ENCODE data around the gene GEMIN7. TPM values are rescaled to one million over a fixed set of nuclear protein-coding genes. Genes with fewer than 3 reads are reported as not detected.

GEMIN7 gene
- total RNA-seq, 1 donor from 2014 or later = 35.2 TPM

DNA sequence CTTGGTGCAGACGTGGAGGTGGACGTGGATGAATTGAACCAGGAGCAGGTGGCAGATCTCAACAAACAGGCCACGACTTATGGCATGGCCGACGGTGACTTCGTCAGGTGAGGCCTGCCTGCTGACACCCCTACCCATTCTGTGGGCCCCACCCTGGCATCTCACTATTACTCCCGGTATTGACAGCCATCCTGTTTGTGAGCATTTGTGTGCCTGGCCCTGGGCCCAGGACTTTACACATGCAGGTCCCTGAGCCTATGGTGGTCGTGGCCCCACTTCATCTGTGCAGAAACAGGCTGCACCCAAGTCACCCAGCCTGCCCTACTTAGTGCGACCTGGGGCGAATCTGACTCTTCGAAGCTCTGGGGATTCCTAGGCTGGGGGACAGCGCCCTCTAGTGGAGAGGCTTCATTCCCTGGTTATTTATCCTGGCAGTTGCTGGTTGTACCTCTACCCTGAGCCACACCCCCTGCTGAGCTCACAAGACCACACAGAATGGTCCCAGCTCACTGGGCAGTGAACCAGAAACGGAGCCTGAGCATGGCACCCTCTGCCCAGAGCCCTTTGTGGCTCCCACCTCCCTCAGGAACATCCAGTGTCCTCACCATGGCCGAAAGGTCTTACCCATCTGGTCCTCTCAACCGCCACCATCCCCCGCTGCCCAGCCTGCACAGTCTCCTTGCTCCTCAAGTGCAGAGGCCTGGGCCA, 19.6 kb upstream of the GEMIN7 start:
- intact Hi-C loops (cut with micrococcal nuclease) = loop anchor here (1.0 to 2.0 kb wide), 7 partner anchors 19 to 156 kb away; partner anchors contain the start of genes CLASRP and GEMIN7

DNA sequence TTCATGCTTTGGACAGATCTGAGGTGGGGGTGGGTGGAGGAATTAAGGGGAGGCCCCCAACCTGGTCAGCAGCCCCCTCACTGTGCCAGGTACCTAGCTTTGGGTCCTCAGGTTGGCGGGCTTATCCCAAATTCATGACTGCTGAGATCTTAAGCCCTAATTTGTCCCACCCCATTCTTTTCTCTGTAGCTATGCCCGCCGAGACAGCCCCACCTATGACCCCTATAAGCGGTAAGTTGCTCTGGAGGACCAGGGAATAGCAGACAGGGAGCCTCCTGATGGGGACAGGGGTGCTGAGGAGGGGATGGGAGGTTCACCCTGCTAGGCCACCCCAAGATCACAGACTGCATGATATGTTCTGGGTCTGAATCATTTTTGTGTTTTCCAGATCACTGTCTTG, 17.1 kb upstream of the GEMIN7 start:
- intact Hi-C loops (cut with micrococcal nuclease) = no loop called here

DNA sequence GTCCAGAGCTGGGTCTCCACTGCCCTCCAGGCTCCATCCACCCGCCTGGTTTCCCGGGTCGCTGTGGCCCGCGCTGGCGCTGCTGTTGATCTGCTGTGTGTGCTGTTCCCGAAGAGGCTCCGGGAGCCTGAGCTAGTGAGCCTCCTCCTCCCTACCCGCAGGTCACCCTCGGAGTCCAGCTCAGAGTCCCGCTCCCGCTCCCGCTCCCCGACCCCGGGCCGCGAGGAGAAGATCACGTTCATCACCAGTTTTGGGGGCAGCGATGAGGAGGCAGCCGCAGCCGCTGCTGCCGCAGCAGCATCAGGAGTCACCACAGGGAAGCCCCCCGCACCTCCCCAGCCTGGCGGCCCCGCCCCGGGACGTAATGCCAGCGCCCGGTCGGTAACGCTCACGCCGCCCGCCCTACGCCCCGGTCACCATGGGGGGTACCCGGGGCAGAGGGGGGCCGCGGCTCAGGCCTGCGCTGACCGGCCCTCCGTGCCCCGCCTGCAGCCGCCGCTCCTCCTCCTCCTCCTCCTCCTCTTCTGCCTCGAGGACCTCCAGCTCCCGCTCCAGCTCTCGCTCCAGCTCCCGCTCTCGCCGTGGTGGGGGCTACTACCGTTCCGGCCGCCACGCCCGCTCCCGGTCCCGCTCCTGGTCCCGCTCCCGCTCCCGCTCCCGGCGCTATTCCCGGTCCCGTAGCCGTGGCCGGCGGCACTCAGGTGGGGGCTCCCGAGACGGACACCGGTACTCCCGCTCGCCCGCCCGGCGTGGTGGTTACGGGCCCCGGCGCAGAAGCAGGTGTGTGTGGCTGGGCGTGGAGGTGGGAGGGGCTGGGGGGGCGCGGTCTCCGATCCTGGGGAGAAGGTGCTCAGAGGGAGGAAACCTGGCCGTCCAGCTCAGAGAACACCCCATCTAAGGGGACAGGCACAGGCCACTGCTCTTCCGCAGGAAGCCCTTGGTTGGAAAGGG, 14.9 kb upstream of the GEMIN7 start:
- intact Hi-C loops (cut with micrococcal nuclease) = no loop called here

DNA sequence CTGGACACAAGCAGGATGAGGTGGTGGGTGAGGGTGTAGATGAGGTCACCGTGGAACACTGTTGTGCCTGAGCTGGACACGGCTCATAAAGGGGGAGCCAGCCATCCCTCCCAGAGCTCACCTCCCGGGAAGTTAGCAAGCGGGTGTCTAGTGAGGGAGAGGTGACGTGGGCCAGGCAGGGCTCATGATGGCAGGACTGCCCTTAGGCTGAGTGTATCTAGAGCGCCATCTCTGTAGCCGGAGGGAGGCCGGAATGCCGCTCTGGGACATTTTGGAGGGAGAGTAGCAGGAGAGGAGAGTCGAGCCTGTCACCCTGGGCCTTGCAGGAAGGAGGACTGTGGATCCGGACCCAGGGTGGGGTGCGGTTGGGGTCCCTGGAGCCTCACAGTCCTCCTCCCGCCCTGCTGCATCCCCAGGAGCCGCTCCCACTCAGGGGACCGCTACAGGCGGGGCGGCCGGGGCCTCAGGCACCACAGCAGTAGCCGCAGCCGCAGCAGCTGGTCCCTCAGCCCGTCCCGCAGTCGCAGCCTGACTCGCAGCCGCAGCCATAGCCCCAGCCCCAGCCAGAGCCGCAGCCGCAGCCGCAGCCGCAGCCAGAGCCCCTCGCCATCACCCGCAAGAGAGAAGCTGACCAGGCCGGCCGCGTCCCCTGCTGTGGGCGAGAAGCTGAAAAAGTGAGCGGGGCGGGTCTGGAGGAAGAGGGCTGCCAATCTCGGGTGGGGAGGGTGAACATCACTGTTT, 12.0 kb upstream of the GEMIN7 start:
- intact Hi-C loops (cut with micrococcal nuclease) = no loop called here

DNA sequence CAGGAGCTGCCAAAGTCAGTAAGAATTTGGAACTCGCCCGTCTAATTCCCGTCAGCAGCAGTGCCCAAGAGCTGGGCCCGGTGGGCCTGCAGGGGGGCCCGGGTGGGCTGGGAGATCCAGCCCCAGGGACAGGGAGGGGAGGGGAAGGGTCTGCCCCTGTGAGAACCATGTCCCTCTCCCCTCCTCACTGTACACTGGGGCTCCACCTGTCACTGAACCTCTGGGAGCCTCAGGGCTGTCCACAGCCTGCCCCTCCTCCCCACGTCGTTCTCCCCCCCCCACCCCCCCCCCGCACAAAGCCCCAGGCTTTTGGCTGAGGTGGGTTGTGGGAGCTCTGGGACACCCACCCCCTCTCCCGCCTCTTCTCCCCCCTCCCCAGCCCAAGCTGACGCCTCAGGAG, 11.0 kb upstream of the GEMIN7 start:
- intact Hi-C loops (cut with micrococcal nuclease) = no loop called here

DNA sequence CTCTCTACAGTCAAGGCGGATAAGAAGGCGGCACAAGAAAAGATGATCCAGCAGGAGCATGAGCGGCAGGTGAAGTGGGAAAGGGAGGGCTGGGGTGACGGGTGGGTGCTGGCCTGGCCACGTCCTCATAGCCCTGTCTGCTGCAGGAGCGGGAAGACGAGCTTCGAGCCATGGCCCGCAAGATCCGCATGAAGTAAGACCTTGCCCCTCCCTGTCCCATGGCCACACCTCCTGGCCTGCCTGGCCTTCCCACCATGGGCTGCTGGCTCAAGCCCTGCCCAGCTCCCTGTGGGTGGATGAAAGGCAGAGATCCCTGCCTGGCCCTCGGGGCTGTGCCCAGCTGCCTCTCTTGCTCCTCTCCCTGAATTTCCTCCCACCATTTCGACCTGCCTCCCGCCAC, 10.0 kb upstream of the GEMIN7 start:
- intact Hi-C loops (cut with micrococcal nuclease) = no loop called here

DNA sequence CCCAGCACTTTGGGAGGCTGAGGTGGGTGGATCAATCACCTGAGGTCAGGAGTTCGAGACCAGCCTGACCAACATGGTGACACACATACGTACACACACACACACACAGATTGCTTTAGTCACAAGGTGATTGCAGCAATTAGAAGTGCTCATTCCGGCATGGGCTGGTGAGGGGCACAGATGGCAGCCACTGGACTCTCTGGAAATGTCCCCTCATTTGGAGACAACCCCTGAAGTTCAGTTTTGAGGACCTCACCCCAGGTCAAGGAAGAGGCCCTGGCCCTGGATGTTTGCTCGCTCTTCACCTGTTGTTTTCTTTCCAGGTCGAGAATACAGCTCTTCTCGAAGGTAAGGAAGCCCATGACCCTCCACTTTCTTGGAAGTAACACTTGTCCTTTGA, 8.8 kb upstream of the GEMIN7 start:
- intact Hi-C loops (cut with micrococcal nuclease) = no loop called here

DNA sequence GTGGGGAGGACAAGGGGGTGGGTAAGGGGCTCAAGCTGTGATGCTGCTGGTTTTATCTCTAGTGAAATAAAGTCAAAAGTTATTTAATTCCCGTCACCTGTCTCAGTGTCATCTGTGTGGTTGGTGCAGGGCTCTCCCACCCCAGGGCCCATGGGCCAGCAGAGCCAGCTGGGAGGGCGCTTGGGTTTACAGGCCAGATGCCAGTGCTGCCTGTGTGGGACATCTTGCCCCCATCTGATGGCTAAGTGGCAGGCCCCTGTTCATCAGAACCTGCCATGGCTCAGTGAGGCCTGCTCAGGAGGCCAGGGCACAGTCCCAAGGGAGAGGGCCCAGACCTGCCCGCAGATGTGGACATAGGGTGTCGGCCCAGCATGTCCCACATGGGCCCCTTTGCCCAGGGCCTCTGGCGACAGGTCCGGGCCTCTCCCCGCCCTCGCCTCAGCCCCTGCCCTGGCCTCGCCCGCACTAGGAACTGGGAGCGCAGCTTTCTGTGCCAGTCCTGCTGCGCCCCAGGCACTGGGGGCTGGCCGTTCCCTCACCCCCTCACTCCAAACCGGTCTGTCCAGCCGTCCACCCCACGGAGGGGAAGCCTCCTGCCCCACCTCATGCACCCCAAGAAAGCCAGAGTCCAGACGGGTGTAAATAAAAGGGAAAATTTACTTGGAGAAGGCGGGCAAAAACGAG, 8.1 kb upstream of the GEMIN7 start:
- intact Hi-C loops (cut with micrococcal nuclease) = no loop called here

DNA sequence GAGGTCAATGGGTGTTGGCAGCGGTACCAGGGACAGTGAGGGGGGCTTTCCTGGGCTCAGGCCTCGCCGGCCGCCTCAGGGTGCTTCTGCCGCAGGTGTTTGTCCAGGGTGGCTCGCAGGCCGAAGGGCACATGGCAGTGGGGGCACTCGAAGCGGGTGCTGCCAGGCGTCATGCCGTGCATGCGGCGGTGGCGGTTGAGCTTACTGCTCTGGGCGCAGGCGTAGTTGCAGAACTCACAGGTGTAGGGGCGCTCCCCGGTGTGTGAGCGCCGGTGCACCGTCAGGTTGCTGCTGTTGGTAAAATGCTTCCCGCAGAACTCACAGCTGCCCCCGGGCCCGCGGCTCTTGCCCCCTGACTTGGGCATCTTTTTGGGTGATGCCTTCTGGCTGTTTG, 7.5 kb upstream of the GEMIN7 start:
- intact Hi-C loops (cut with micrococcal nuclease) = no loop called here

DNA sequence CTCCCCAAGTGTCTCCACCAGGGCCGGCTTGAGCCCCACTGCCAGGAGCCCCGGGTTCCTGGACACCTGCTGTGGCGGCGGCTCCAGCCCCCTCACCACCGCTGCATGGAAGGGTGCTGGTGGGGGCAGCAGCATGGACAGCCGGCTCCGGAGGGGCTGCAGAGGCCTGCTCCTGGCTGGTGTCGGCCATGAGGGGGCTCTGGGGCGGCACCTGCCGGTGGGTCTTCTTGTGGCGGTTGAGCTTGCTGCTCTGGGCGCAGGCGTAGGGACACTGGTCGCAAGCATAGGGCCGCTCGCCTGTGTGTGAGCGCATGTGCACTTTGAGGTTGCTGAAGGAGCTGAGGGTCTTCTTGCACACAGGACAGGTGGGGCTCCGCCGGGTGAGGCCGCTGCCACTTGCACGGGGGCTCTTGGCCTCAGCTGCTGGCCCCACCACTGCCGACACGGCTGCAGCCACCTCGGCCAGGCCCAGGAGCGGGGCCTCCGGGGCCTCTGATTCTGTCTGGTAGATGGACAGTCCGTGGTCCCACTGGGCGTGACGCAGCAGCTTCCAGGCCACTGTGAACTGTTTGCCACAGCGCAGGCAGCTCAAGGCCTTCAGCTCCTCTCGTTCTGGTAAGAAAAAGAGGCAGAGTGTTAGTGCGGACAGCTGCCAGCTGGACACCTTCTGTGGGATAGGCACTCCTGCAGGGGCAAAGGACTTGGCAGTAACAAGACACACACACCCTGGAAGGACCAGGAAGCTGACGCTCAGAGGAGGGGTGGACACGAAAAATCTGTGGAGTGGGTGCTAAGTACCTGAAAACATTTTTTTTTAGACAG, 6.9 kb upstream of the GEMIN7 start:
- intact Hi-C loops (cut with micrococcal nuclease) = no loop called here

DNA sequence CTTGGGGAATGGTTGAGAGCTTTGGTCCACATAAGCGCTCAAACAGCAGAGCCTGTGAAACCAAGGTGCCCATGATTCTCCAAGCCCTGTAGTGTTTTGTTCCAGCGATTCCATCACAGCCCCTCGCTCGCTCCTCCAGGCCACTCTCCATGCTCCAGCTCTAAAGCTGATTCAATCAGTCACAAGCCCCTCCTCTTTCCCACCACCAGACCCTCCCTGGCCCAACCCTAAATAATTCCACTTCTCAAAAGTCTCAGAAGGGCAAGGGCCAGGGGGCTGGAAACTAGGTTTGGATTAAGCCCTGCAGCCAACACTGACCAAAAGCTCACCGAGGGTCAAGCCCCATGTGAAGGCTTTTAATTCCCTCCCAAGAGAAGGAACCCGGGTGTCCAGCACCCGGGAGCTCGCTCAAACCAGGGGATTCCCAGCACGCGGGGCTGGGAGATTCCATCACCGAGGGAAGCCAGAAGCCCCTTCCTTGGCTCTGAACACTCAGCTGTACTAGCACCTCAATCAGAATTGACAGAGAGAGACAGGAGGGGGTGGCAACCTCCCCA, 4.2 kb upstream of the GEMIN7 start:
- intact Hi-C loops (cut with micrococcal nuclease) = loop anchor here (1.0 to 5.0 kb wide), 2 partner anchors 73 to 185 kb away; partner anchors contain the start of gene RELB

DNA sequence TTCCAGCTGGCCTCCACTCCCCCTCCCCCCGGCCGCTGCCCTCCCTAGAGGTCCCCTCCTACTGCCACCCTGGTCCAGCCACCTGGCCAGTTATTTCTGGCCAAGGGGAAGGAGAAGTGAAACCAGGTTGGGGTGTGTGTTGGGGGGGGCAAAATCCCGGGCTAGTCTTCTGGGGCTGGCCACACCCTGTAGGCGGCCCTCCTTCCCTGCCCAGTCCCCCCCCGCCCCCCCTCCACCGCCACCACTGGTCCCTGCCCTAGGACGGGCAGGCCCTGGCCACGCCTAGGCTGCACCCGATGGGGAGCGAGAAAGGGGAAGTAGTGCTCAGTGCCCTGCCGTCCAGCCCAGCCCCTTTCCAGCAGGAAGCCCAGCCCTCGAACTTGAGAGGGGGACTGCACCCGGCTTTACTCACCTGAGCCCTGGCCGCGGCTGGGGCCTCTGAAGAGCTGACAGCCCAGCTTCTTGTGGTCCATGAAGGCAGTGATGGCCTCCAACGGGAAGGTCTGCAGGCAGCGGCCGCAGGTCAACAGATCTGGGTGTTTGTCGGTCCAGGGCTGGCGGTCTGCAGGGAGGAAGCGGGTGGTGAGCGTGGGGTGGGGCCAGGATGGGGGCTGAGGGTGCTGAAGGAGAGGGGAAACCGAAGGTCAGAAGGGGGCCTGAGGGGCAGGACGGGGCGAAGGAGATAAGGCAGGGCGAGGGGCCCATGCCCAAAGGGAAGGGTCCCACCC, 3.6 kb upstream of the GEMIN7 start:
- intact Hi-C loops (cut with micrococcal nuclease) = loop anchor here (1.0 to 5.0 kb wide), 5 partner anchors 36 to 185 kb away; partner anchors contain the start of genes BLOC1S3, CLASRP, MARK4 and RELB

DNA sequence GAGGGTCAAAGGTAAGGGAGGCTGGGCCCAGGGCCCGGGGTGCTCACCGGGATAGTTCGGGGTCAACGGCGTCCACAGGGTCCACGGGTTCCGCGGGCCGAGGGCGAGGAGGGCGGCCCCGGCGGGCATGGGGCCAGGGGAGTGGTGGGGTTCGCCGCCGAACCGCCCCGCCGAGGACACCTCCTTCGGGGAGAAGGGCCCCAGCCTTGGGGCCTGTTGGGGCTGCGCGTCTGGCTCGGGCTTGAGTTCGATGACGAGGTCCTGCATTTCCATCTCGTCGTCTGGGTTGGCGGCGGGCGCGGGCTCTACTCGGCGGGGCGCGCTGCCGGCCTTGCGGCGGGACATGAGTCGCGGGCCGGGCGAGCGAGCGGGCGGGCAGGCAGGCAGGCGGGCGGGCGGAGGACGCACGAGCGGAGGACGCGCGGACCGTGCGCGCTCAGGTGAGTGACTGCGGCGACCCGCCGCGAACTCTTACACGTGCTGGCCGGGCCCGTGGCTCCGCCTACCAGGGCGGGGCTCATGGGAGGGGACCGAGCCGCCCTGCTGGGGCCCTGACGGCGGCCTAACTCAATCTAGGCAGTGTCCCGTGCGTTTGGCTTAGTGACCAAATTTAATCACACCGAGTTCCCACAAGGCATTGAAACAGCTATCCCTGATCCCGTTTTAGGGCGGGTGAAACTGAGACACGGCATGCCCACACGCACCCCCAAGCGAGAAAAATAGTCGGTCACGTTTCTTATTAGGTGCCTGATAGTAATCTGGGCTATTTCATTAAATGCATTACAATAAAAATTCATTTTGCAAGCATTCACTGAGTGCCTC, 2.8 kb upstream of the GEMIN7 start, which contains the start of gene ZNF296:
Gene ZNF296 (minus strand): TSS at position 450 of the 822 bp plus-strand sequence. CDS start 105 bp downstream, at position 345.
- intact Hi-C loops (cut with micrococcal nuclease) = loop anchor here (1.0 to 5.0 kb wide), 4 partner anchors 37 to 175 kb away; partner anchors contain the start of genes BLOC1S3, CLASRP, MARK4 and RELB

DNA sequence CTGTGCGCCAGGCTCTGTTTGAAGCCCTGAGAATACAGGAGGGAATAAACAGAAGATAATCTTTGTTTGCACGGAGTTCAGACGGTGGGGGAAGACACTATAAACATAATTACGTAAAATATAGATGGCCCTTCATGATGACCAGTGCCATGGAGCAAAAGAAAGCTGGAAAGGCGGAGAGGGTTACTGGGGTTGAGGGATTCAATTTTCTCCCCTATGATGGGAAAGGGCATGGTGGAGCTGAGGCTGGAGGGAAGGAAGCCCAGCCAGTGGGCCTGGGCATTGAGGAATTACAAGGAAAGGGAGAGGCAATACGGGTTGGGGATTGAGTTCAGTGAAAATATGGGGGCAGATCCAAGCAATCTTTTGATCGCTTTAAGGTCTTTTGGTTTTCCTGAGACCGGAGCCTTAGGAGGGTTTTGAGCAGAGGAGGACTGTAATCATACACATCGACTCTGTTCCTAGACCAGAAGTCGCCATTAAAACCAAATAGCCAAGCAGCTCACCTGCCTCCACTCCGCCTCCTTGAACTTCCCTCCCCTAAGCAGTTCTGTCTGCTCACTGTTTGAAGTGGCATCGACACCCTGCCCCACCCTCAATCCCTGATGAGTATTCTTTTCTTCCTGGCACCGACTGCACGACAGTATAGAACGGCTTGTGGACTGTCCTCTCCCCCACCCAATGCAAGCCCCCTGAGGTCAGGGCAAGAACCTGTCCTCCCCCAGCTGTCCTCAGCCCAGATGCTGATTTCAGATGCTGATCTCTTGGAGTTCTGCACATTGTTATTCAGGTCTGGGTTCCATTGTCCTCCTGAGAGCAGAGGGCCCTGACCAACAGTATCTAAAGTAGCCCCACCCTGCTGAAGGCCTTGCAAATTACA, 2.0 kb upstream of the GEMIN7 start:
- intact Hi-C loops (cut with micrococcal nuclease) = loop anchor here (1.0 to 5.0 kb wide), 4 partner anchors 38 to 174 kb away; partner anchors contain the start of genes BLOC1S3, CLASRP, MARK4 and RELB

DNA sequence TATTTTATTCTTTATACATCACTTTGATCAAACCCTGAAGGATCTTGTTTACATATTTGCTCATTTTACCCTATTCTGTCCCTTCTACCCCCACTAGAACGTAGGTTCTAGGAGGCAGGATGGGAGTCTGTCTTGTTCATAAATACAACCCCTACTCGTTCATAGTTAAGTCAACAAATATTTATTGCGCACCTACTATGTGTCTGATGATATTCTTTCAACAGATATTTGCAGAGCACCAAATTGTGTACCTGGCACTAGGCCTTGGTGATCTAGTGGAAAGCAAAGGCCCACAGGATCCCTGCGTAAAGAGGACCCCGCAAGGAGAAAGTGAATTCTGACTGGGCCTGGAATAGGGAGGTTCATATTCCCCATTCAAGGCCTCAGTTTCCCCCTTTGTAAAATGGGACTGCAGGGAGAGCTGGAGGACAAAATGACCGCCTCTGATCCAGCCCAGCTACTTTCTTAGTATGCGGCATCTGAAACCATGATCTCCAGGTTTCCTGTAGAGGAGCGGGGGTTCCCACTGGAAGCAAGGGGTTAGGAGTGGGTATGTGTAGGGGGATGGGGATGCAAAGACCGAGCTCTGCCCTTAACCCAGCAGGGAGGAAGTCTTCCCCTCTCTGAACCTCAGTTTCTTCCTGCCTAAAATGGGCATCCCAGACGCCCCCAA, 534 bp upstream of the GEMIN7 start:
- intact Hi-C loops (cut with micrococcal nuclease) = loop anchor here (1.0 to 5.0 kb wide), 4 partner anchors 9 to 76 kb away; partner anchors contain the start of gene RELB

DNA sequence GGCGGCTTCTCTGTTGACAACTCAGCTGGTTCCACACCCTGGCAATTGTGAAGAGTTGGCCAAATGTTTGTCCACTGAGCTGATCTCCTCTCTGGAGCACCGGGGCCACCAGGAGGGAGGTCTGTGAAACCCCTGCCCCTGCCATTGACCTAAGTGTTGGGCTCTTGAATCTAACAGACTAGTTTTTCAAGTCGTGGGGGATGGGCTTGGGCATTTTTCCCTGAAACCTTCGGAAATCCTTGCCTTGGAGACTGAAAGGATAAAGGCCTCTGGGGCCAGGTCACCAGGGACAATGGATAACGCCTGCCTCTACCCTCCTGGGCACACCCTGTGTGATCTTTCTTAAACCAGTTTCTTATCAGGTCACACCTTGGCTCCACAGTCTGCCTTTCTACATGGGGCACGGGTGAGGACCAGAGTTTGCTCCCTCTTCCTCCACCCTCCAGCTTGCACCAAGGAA, 881 bp downstream of the GEMIN7 start:
- intact Hi-C loops (cut with micrococcal nuclease) = loop anchor here (1.0 to 5.0 kb wide), 4 partner anchors 7 to 78 kb away; partner anchors contain the start of gene RELB

Data from T-helper 1 cell treated with Interleukin-12 subunit alpha and Interleukin-12 subunit beta and Interleukin-4 antibody, amounts not matched to agents 30 ng/mL and 1 ng/mL, for 36 hours (primary cell).